GM19351 (cell line): ENCODE results near the gene SKOR2.

Source experiments
- ATAC-seq: cut with Tn5 transposase; IDR thresholded peaks from one replicate; pipeline ENCODE4 v1.9.1; 2021; ENCODE audit warnings: mild to moderate bottlenecking, moderate library complexity; ENCODE audit not compliant: unreplicated experiment

Gene SKOR2, protein sequence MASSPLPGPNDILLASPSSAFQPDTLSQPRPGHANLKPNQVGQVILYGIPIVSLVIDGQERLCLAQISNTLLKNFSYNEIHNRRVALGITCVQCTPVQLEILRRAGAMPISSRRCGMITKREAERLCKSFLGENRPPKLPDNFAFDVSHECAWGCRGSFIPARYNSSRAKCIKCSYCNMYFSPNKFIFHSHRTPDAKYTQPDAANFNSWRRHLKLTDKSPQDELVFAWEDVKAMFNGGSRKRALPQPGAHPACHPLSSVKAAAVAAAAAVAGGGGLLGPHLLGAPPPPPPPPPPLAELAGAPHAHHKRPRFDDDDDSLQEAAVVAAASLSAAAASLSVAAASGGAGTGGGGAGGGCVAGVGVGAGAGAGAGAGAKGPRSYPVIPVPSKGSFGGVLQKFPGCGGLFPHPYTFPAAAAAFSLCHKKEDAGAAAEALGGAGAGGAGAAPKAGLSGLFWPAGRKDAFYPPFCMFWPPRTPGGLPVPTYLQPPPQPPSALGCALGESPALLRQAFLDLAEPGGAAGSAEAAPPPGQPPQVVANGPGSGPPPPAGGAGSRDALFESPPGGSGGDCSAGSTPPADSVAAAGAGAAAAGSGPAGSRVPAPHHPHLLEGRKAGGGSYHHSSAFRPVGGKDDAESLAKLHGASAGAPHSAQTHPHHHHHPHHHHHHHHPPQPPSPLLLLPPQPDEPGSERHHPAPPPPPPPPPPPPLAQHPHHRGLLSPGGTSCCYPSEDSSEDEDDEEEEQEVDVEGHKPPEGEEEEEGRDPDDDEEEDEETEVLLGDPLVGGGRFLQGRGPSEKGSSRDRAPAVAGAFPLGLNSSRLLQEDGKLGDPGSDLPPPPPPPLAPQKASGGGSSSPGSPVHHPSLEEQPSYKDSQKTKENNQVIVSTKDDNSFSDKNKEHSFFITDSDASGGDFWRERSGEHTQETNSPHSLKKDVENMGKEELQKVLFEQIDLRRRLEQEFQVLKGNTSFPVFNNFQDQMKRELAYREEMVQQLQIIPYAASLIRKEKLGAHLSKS

GRCh38 chr18:47251289-47252120, at the start of gene SKOR2:
SKOR2 (minus strand) TSS chr18:47251660; CDS start chr18:47249183, 2,477 bp downstream.
- no peak for ATAC-seq

DNA sequence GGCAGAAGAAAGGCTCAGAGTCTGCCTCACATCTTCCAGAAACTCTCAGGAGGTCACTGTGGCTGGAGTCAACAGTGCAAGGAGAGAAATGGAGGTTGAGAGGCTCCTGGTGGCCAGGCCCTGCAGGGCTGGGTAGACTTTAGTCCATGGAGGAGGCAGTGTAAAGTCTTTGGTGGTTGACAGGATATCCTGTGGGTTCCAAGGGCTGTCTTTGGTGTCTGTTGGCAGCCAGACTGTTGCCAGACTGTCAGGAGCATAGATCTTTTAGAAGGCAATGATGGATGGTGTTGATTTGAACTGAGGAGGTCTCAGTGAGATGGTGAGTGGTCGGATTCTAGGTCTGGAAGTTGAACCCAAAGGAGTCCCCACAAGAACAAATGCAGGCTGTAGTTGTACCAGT, 45.0 kb upstream of the SKOR2 start:
- ATAC-seq: no peak

DNA sequence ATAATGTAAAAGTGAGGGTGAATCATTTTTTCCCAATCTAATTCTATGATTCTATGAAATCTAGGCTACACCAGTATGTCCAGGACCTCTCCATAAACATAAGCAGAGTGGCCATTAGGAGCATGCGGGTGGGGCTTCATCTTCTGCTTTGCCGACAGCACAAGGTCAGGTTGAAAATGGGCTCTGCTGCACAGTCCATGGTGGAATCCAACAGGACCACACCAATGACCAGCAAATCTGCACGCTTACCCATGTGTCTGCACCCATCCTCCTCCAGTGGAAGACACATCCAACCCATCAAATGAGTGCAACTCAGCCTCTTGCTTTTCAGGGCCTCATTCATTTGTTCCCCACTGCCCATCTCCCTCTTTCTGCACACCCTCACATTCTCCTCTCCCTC, 43.3 kb upstream of the SKOR2 start:
- ATAC-seq: no peak

DNA sequence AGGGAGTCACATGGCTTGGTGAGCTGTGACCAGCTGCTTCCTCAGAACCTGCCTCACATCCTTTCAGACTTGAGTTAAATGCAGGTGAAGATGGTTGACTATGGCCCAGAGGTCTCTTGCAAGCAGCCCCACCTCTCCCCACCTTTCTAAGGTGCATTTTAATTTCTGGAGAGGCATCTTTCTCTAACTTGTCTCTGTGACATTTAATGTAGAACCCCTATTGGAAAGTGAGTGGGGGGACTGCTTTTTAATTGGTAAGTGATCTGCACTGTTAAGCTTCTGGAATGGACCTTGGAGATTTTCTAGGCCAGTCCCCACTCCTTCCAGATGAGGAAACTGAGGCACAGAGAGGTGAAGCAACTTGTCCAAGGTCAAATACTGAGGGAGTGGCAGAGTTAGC, 37.3 kb upstream of the SKOR2 start:
- ATAC-seq: no peak

DNA sequence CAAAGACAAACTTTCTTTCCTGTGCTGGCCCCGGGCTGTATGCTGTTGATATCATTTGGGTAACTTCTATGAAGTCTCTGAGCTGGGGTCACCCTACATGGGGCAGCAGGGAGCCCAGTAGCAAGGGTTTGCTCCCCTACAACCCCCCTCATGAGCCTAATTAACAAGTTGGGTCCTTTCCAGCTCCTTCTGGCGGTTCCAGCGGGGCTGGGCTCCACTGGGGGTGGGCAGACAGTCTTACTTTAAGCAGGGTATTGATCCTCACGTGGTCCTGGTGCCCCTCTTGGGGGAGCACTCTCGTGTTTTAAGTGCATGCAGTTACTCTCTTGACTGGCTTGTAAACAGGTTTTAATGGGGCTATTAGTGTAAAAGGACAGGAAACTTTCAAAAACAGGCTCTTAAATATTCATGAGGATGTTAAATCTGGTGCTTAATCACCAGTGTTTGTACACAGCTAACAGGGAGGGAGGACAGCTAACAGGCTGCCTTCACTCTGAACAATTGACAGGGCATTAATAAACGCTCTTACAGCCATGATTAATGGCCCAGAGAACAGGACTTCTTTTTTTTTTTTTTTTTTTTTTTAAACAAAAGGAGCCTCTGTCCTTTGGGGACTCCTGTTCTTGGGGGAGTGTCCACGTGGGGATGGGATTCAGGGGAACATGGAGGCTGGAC, 36.6 kb upstream of the SKOR2 start:
- ATAC-seq: no peak

- no peak for ATAC-seq
Observed at GRCh38 chr18:47286776-47287410, 35.4 kb upstream of the SKOR2 start.

DNA sequence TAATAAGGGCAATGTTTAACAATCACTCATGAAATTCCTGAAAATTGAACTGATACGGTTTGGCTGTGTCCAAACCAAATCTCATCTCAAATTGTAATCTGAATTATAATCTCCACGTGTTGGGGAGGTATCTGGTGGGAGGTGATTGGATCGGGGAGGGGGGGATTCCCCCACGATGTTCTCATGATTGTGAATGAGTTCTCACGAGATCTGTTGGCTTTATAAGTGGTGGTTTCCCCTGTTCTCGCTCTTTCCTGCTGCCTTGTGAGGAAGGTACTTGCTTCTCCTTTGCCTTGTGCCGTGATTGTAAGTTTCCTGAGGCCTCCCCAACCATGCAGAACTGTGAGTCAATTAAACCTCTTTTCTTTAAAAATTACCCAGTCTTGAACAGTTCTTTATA, 34.0 kb upstream of the SKOR2 start:
- no peak for ATAC-seq

- ATAC-seq: peak; percentile 51
Observed at GRCh38 chr18:47284721-47285395, 33.4 kb upstream of the SKOR2 start.

DNA sequence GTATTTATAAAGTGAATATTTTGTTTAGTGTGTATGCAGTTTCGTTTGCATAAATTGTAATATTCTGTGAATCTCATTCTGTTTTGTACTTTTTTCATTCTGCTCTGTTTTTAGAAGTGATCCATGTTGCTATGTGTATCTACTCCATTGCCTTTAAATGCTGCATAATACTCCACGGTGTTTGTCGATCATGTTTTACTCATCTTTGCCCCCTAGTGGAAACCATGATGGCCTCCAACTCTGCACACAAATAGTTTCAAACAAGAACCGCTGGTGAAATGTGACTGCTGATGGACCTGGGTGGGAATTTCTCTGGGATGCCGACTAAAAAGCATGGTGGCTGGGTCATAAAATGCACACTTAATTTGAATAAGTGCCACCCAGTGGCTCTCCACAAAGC, 32.0 kb upstream of the SKOR2 start:
- ATAC-seq: peak; percentile 55

- no peak for ATAC-seq
Observed at GRCh38 chr18:47280121-47280520, 28.7 kb upstream of the SKOR2 start.

DNA sequence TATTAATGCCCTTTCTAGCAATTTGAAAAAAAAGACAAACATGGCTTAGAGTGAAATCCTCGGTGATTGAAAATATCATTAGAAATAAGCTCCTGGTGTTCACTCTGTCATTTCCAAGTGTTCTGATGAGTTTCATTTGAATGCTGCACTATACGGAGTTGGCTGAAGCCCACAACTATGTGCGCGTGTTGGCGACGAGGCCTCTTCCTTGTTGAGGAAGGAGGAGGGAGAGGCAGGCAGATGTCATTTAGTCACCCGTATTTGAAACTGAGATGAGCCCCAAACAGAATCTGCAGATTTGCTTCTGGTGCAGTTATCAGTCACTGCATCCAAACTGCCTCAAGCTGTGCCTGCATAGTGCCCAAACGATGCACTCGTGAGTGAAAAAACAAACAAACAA, 23.5 kb upstream of the SKOR2 start:
- ATAC-seq: no peak

DNA sequence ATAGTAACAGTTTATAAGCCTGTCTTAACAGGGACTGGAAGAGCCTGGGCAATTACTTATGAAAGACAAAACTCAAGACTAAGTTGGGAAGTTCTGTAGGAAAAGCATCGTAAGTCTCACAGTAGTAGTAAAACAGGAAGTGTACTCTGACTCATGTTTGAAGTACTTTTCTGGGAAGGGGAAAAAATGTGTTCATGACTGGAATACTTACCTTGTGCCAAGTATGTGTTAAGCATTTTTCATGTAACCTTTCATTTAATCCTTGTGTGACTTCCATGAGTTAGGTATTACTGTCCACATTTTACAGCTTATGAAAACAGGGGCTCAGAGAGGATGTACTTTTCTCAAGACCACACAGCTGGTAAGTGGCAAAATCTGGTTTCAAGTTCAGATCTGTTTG, 13.7 kb upstream of the SKOR2 start:
- no peak for ATAC-seq

GRCh38 chr18:47264308-47264700, 12.8 kb upstream of the SKOR2 start:
- ATAC-seq: no peak

GRCh38 chr18:47263430-47264307, 12.2 kb upstream of the SKOR2 start:
- no peak for ATAC-seq

- ATAC-seq: no peak
Observed at GRCh38 chr18:47263150-47263429, 11.6 kb upstream of the SKOR2 start.

GRCh38 chr18:47262301-47263149, 11.1 kb upstream of the SKOR2 start:
- no peak for ATAC-seq

DNA sequence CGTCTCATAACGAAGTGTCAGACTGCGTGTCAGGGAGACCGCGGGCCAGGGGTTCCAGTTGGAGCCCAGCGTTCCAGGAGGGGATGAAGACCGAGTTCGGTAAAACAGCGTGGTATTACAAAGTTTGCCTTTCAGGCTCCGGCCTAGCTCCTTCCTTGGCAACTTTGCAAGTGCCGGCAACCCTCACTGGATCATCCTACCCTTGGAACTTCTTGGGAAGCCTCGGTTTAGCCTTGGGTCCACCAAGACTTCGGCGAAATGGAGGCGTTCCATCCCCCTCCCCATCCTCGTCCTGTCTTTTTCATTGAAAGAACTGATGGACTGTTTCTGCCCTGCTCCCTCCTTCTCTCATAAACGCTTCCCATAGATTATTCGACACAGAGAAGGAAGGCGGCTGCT, 10.4 kb upstream of the SKOR2 start:
- no peak for ATAC-seq
